ENCODE results near the gene NEU1. TPM values are rescaled to one million over a fixed set of nuclear protein-coding genes. Genes with fewer than 3 reads are reported as not detected.

NEU1 gene
- total RNA-seq, 2 experiments from 2014 or later, result 8.7 to 9.8 TPM

DNA sequence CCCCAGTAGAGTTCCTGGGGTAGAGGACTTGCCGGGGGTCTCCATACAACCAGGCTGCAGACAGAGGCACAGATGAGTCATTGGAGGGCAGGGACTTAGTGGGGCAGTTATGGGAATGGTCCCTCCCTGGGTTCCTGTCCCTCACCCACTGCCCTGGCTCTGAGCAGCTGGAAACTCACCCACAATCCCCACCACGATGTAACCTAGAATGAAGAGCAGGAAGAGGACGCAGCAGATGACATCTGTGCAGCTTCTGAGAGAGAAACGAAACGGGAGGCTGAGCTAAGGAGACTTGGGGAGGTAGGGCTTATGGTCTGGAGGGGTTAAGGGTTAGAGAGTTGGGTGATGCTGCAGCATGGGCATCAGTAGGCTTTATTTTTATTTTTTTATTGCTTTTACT, 13.3 kb upstream of the NEU1 start:
- no peak overlapping the region for H3K4me3 Mint-ChIP-seq
- peaks cover 8% of the 10 kb centered on the region for H3K36me3 Mint-ChIP-seq (ENCODE audit: low read depth)
- ChIA-PET POLR2A (interaction anchor here (1.1 to 2.0 kb wide), 2 partner anchors 12 to 41 kb away, joined by 3 to 9 read pairs; partner anchors contain the start of gene NEU1), CTCF (interaction anchor here (1.1 to 2.3 kb wide), 3 partner anchors 12 to 37 kb away, joined by 3 to 9 read pairs (median 3); no protein-coding TSS in a partner anchor)
- no peak overlapping the region for H3K27ac Mint-ChIP-seq
- H3K9me3 Mint-ChIP-seq, result no peaks in the 10 kb centered on the region
- no peaks in the 10 kb centered on the region for H3K27me3 Mint-ChIP-seq
- intact Hi-C loops (cut with micrococcal nuclease), result no loop called here
- no peaks in the 10 kb centered on the region for H3K4me1 Mint-ChIP-seq (ENCODE audit: low read depth)
- TF ChIP-seq, protein P1, sequence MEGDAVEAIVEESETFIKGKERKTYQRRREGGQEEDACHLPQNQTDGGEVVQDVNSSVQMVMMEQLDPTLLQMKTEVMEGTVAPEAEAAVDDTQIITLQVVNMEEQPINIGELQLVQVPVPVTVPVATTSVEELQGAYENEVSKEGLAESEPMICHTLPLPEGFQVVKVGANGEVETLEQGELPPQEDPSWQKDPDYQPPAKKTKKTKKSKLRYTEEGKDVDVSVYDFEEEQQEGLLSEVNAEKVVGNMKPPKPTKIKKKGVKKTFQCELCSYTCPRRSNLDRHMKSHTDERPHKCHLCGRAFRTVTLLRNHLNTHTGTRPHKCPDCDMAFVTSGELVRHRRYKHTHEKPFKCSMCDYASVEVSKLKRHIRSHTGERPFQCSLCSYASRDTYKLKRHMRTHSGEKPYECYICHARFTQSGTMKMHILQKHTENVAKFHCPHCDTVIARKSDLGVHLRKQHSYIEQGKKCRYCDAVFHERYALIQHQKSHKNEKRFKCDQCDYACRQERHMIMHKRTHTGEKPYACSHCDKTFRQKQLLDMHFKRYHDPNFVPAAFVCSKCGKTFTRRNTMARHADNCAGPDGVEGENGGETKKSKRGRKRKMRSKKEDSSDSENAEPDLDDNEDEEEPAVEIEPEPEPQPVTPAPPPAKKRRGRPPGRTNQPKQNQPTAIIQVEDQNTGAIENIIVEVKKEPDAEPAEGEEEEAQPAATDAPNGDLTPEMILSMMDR (IDR thresholded peaks at IDR 0.05), result no peak
- DNase-seq (no peak), ATAC-seq (no peak)

DNA sequence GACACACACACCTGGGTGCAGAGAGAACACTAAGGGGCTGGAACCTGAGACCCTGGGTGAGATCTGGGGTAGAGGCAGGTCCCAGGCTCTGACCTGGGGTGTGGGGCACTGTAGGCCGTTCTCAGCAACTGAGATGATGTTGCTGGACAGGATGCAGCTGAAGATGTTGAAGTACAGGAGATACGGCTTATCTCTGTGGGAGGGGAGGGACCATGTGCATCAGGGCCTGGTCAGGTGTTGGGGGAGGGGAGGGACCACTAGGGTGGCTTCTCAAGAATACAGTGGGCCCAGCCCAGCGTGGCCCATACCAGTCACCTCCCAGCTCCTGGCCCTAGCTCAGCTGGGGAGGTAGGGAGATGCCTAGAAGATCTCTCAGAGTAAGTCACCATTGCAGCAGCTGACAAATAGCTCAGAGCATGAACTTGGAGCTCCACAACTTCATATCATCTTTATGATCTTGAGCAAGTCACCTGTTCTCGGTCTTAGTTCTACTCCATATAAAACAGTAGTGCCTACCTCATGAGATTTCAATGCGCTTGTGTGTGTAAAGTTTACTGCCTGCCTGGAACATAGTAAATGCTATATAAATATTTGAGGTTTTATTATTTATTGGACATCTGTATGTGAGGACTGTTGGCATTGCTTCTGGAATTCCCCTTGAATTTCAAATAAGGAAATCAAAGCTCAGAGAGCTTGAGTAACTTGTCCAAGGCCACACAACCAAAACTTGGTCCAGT, 12.4 kb upstream of the NEU1 start:
- intact Hi-C loops (cut with micrococcal nuclease), result no loop called here
- Mint-ChIP-seq H3K9me3 (no peaks in the 10 kb centered on the region), H3K36me3 (ENCODE audit: low read depth) (peaks cover 4% of the 10 kb centered on the region), H3K27ac (no peak overlapping the region), H3K4me1 (ENCODE audit: low read depth) (no peaks in the 10 kb centered on the region), H3K4me3 (no peak overlapping the region), H3K27me3 (no peaks in the 10 kb centered on the region)
- DNase-seq (no peak), ATAC-seq (no peak)
- TF ChIP-seq, protein P1 (IDR thresholded peaks at IDR 0.05), result no peak
- CTCF ChIA-PET, result interaction anchor here (1.1 to 2.3 kb wide), 3 partner anchors 11 to 36 kb away, joined by 3 to 9 read pairs (median 3); no protein-coding TSS in a partner anchor
- POLR2A ChIA-PET, result interaction anchor here (0.8 to 2.0 kb wide), 3 partner anchors 11 to 245 kb away, joined by 3 to 9 read pairs (median 5); partner anchors contain the start of gene NEU1

- CTCF ChIA-PET, result interaction anchor here (2.3 kb wide), 1 partner anchor 14 kb away, joined by 9 read pairs; no protein-coding TSS in a partner anchor
- no peaks in the 10 kb centered on the region for H3K4me1 Mint-ChIP-seq (ENCODE audit: low read depth)
- ATAC-seq (no peak), DNase-seq (no peak)
- H3K9me3 Mint-ChIP-seq, result no peaks in the 10 kb centered on the region
- H3K27me3 Mint-ChIP-seq, result no peaks in the 10 kb centered on the region
- POLR2A ChIA-PET, result interaction anchor here (0.8 to 2.0 kb wide), 2 partner anchors 11 to 244 kb away, joined by 5 to 9 read pairs; partner anchors contain the start of gene NEU1
- TF ChIP-seq, protein P1 (IDR thresholded peaks at IDR 0.05), result no peak
- H3K4me3 Mint-ChIP-seq, result no peak overlapping the region
- no peaks in the 10 kb centered on the region for H3K36me3 Mint-ChIP-seq (ENCODE audit: low read depth)
- H3K27ac Mint-ChIP-seq, result no peak overlapping the region
- intact Hi-C loops (cut with micrococcal nuclease), result no loop called here
Measured at GRCh38 chr6:31874084-31874670, 11.6 kb upstream of the NEU1 start.

DNA sequence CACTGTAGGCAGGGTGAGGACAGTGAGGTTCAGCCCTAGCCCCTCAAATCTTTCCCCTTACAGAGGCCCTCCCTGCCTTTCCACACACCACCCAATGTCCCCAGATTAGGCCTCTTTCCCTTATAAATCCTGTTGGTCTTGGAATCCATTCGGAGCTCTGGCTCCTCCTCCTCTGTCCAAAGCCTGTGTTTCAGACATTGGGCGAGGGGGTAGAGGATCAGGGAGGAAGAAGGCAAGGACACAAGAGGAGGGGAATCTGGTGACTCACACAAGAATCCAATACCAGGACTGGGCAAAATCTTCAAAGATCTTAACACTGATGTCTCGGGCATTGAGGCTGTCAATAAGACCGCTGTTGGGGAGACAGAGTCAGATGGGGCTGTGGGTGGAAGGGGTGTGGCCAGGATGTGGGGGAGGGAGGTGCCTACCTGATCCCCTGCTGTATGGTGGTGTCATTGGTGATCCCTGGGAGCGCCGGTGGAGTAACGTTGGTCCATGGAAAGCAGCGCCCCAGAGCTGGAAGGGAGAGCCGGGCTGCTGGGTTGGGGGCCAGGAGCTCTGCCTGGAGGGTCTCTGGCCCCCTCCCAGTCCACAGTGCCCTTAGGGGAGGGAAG, 8.5 kb upstream of the NEU1 start:
- no peak overlapping the region for H3K4me3 Mint-ChIP-seq
- intact Hi-C loops (cut with micrococcal nuclease), result no loop called here
- ATAC-seq (no peak), DNase-seq (no peak)
- ChIA-PET POLR2A (no interaction called here), CTCF (interaction anchor here (1.3 kb wide), 1 partner anchor 187 kb away, joined by 3 read pairs; no protein-coding TSS in a partner anchor)
- no peak overlapping the region for H3K27ac Mint-ChIP-seq
- H3K4me1 Mint-ChIP-seq (ENCODE audit: low read depth), result no peaks in the 10 kb centered on the region
- H3K36me3 Mint-ChIP-seq (ENCODE audit: low read depth), result no peaks in the 10 kb centered on the region
- H3K9me3 Mint-ChIP-seq, result no peaks in the 10 kb centered on the region
- TF ChIP-seq, protein P1 (IDR thresholded peaks at IDR 0.05), result no peak
- H3K27me3 Mint-ChIP-seq, result no peaks in the 10 kb centered on the region

All from activated CD8-positive, alpha-beta T cell treated with anti-CD3 and anti-CD28 coated beads for 36 hours (primary cell).